ENCODE measurements around the gene NR3C2.

NR3C2 gene

DNA sequence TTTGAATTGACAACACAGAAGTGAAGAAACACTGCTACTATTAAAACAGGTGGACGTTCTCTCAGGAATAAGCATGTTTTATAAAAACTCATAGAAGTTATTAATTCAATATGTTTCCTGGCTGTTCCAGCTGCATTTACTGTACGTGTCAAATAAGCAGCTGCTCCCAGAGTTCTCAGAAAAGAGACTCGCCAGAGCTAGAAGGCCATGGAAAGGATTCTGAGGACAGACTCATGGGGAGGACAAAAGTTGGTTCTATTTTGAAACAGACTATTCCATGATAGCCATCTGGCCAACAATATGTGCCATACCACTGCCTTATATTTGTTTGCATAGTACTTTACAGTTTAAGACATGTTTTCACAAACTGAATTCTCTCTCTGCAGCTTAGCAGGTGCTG is 136.5 kb downstream of the NR3C2 start:
- no peak for DNase-seq (ENCODE audit: low read depth)
- no peak overlapping the region for H3K4me3 ChIP-seq (ENCODE audit: low read depth, low read length)
- TF ChIP-seq CTCF (IDR thresholded peaks at IDR 0.05; ENCODE audit: low read depth, low read length, missing control alignments): no peak
- in situ Hi-C loops (cut with HindIII; ENCODE audit: low sequenced_read_pairs): no loop called here

DNA sequence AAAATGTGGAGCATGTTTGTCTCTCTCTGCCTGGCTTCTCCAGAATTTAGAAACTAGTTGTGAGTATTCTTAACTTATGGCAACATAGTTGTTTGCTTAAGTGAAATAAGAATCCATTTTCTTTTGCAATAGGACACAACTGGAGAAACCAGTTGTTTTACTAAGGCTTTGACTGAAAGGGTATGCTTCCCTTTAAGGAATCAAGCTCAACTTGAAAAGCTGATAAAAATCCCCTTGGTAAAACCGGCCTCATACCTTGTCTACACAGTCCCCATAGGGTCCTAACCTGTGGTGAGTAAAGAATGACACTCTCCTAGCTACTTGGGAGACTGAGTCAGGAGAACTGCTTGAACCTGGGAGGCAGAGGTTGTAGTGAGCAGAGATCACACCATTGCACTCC is 139.8 kb downstream of the NR3C2 start:
- TF ChIP-seq CTCF (IDR thresholded peaks at IDR 0.05; ENCODE audit: low read depth, low read length, missing control alignments): no peak
- no peak overlapping the region for H3K4me3 ChIP-seq (ENCODE audit: low read depth, low read length)
- in situ Hi-C loops (cut with HindIII; ENCODE audit: low sequenced_read_pairs): no loop called here
- DNase-seq (ENCODE audit: low read depth): no peak

DNA sequence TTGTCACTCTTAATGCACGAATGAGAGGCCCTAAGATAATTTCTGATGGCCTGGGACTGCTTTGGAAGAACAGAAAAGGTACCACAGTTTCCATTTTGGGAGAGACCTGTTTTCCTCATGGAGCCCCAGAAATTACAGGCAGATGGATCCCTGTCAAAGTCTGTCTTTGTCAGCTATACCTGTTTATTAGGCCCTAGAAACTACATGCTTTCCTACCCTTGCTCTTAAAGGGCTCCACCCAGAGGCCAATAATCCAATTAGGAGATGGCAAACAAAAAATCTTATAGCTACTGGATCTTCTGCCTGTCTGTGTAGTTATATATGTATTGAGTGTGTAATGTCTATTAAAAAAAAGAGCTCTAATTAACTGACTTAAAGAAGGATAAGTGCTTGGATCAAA is 141.3 kb downstream of the NR3C2 start:
- no peak for TF ChIP-seq CTCF (IDR thresholded peaks at IDR 0.05; ENCODE audit: low read depth, low read length, missing control alignments)
- in situ Hi-C loops (cut with HindIII; ENCODE audit: low sequenced_read_pairs): no loop called here
- no peak for DNase-seq (ENCODE audit: low read depth)
- H3K4me3 ChIP-seq (ENCODE audit: low read depth, low read length): no peak overlapping the region

- no peak overlapping the region for H3K4me3 ChIP-seq (ENCODE audit: low read depth, low read length)
- no peak for DNase-seq (ENCODE audit: low read depth)
- TF ChIP-seq CTCF (IDR thresholded peaks at IDR 0.05; ENCODE audit: low read depth, low read length, missing control alignments): no peak
- in situ Hi-C loops (cut with HindIII; ENCODE audit: low sequenced_read_pairs): no loop called here
Measured at GRCh38 chr4:148299337-148299736, 142.9 kb downstream of the NR3C2 start.

- no peak overlapping the region for H3K4me3 ChIP-seq (ENCODE audit: low read depth, low read length)
- no peak for TF ChIP-seq CTCF (IDR thresholded peaks at IDR 0.05; ENCODE audit: low read depth, low read length, missing control alignments)
- in situ Hi-C loops (cut with HindIII; ENCODE audit: low sequenced_read_pairs): no loop called here
- DNase-seq (ENCODE audit: low read depth): no peak
Measured at GRCh38 chr4:148296498-148296897, 145.7 kb downstream of the NR3C2 start.

DNA sequence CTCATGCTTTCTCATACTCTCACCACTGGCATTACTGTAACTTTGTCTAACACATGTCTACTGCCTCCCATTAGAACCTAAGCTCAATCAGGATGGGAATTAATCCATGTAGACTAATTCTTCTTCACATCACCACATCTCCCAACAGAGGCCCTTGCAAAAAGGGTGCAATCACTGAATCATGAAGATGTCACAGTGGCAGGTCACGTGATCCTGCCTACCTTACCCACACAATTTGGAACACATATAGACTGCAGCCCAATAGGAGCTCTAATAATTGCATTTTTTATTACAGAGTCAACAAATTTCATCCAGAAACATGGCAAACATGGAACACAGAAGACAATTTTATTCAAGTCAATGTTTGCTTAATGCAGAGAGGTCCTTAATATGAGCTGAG is 146.6 kb downstream of the NR3C2 start:
- no peak for DNase-seq (ENCODE audit: low read depth)
- in situ Hi-C loops (cut with HindIII; ENCODE audit: low sequenced_read_pairs): no loop called here
- no peak overlapping the region for H3K4me3 ChIP-seq (ENCODE audit: low read depth, low read length)
- no peak for TF ChIP-seq CTCF (IDR thresholded peaks at IDR 0.05; ENCODE audit: low read depth, low read length, missing control alignments)

DNA sequence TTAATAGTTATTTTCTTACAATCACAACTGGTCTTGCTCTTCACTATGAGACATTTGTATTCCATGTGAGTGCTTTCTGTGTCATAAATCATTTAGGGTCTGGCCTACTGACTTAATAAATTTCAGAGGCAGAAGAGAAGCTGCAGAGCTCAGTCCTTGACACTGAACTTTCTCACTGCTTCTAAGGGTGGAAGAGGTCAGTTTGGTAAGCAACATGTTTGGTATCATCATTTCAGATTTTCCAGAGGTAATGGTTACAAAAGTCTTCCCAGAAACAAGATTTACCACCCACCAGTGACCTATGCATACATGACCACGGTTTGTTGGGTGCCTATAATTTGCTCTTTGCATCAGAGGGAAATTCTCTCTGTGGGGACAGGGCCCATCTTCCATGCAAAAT is 148.6 kb downstream of the NR3C2 start:
- no peak for TF ChIP-seq CTCF (IDR thresholded peaks at IDR 0.05; ENCODE audit: low read depth, low read length, missing control alignments)
- DNase-seq (ENCODE audit: low read depth): no peak

More for the DNA sequence above, 148.6 kb downstream of the NR3C2 start:
- H3K4me3 ChIP-seq (ENCODE audit: low read depth, low read length): no peak overlapping the region
- in situ Hi-C loops (cut with HindIII; ENCODE audit: low sequenced_read_pairs): no loop called here

All from astrocyte of the cerebellum (primary cell).